NCI-H748 (cell line): ENCODE data around the gene RBFOX2.
A peak's percentile ranks its signal among the peaks of the same experiment; 100 is the strongest.
"Not testable (repeated sequence)": the region's sequence is repeated elsewhere in the genome, so short reads cannot be mapped to it uniquely, and the experiment has no call there.

Experiments used
- DNase-seq: peaks from one replicate; lab custom pipeline; 2025; ENCODE audit not compliant: unreplicated experiment; lab: John Stamatoyannopoulos, UW

The RBFOX2 gene

GRCh38 chr22:35791788-35792187 lies 236.8 kb downstream of the RBFOX2 start:
- not testable (repeated sequence) for DNase-seq

- DNase-seq: no peak
Measured at GRCh38 chr22:35785181-35785923, 243.3 kb downstream of the RBFOX2 start.

GRCh38 chr22:35784633-35785032 lies 244.0 kb downstream of the RBFOX2 start:
- DNase-seq: no peak

DNA sequence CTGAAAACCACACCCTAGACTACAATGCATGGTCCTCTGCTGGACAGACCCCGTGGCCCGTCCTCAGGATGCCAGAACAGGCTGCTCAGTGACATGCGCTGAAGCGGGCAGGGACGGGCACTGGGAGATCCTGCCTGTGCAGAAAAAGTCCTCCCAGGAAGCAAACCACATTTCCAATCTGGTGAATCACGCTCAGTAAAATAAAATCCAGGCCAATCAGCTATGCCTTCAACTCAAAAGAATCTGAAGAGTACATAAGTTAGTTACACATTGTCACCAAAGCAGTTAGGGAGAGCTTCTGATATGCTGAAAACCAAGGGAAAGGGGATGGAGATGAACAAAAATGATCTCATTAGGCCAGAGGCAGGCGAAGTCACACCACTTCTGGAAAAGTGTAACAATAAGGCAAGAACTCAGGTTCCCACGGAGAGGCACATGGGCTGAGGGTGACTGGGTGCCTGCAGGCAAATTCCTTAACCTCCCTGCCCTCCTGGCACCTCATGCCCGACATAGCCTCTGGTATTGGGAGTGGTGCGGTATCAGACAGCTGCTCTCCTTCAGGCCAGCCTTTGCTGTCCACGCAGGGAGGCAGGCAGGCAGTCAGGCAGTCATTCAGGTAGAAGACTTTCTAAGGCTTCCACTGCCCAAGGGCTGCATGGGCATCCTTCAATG lies 244.5 kb downstream of the RBFOX2 start:
- DNase-seq: no peak

DNA sequence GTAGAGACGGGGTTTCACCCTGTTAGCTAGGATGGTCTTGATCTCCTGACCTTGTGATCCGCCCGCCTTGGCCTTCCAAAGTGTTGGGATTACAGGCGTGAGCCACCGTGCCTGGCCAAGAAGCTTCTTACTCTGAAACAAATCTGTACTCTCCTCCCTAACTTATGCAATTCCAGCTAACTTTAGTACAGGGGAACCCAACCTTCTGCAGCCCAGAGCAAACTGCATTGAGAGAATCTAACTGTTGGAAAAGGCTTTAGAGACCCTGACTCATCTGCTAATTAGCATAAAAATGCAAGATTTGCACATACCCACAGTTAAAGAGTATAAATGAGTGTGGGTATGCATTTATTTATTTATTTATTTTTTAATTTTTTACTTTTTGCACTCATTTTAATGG lies 246.1 kb downstream of the RBFOX2 start:
- no peak for DNase-seq

- DNase-seq: no peak
Measured at GRCh38 chr22:35781898-35782297, 246.7 kb downstream of the RBFOX2 start.

- no peak for DNase-seq
Measured at GRCh38 chr22:35777335-35777975, 251.2 kb downstream of the RBFOX2 start.

- no peak for DNase-seq
Measured at GRCh38 chr22:35775339-35775738, 253.3 kb downstream of the RBFOX2 start.

- DNase-seq: no peak
Measured at GRCh38 chr22:35769974-35770373, 258.6 kb downstream of the RBFOX2 start.

GRCh38 chr22:35766654-35767580 lies 261.7 kb downstream of the RBFOX2 start:
- peak; percentile 55 for DNase-seq

- peak; percentile 1 for DNase-seq
Measured at GRCh38 chr22:35761037-35761436, 267.6 kb downstream of the RBFOX2 start.

DNA sequence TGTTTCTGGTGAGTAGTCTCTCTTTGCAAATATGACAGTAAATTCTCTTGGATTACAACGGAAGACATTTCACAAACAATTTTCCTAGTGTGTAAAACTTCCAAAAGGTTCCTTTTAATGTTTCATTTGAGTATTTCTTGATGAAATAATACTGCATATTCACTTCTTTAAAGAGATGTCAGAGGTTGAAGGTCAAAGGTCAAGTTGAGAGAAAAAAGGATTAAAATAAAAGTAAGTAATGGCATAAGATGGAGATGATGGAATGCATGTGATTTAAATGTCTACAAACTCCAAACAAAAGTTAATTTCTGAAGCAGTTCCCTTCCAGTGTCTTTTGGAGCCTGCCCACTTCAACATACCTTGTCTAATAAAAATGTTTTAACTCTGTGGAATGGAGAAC lies 270.2 kb downstream of the RBFOX2 start:
- no peak for DNase-seq

GRCh38 chr22:35756722-35757121 lies 271.9 kb downstream of the RBFOX2 start:
- DNase-seq: no peak

GRCh38 chr22:35754761-35755160 lies 273.9 kb downstream of the RBFOX2 start:
- DNase-seq: no peak

DNA sequence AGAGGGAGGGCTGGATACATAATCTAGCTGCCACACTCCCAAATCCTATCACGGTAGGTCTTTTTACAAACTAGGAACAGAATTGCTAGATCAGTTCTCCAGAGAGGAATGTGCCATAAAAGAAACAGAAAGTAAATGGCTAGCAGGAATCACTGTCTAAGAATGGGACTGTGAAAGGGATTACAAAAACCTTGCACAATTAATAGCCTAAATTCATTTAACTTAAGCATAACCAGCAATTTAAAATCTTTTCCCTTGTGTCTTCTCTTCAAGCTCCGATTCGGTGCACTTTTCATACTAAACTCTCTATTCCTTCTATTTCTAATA lies 275.8 kb downstream of the RBFOX2 start:
- DNase-seq: no peak

GRCh38 chr22:35752006-35752862 lies 276.4 kb downstream of the RBFOX2 start:
- peak; percentile 0 for DNase-seq

DNA sequence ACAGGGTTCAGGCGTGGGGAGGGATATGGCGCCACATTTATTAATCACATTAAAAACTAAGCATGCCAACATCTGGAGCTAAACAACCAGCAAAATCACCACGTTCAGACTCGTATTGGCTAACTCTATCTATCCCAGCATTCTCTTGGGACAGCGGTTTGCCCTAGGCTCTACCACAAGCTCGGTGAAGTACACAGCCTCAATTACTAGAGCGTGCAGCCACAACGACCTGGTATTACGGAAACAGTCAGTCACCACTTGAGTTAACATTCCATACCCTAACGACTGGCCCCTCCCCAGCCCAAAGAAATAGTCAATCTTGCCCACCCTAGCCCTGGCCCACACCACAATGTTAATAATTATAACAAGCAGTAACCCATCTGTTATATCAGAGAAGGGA lies 278.8 kb downstream of the RBFOX2 start:
- DNase-seq: no peak

- no peak for DNase-seq
Measured at GRCh38 chr22:35746946-35747703, 281.5 kb downstream of the RBFOX2 start.

GRCh38 chr22:35746248-35746647 lies 282.4 kb downstream of the RBFOX2 start:
- no peak for DNase-seq
